OCI-LY3 (cell line): ENCODE results near the gene STC2.

Source experiments
- H2AFZ ChIP-seq: fragments of 200-600, 300-600 bp; shearing (Covaris generic); 2 replicates; pipeline ENCODE4 v1.6.0; 2014; ENCODE audit warnings: antibody characterized with exemption, low read depth, low read length
- H3K27ac ChIP-seq: fragments of 200-600, 300-600 bp; sonication (generic); 2 replicates; pipeline ENCODE4 v1.5.1; 2014; ENCODE audit warnings: mild to moderate bottlenecking, low read length, moderate library complexity, mixed read lengths
- H3K27me3 ChIP-seq: fragments of 200-600, 300-600 bp; sonication (generic); 2 replicates; pipeline ENCODE4 v1.6.1; 2014; ENCODE audit warnings: low read depth, low read length, mixed read lengths
- H3K36me3 ChIP-seq: fragments of 200-600, 300-600 bp; sonication (generic); replicated peaks from 2 replicates; pipeline ENCODE3; 2014; ENCODE audit warnings: low read depth, low read length, mixed read lengths
- H3K4me1 ChIP-seq: fragments of 300-600, 200-600 bp; sonication (generic); 2 replicates; pipeline ENCODE4 v1.6.1; 2014; ENCODE audit warnings: low read length, mixed read lengths
- H3K4me2 ChIP-seq: fragments of 200-600, 300-600 bp; sonication (generic); 2 replicates; pipeline ENCODE4 v1.6.1; 2014; ENCODE audit warnings: low read length, mixed read lengths
- H3K4me3 ChIP-seq: fragments of 300-600, 200-600 bp; sonication (generic); 2 replicates; pipeline ENCODE4 v1.5.1; 2014; ENCODE audit warnings: antibody characterized with exemption, mild to moderate bottlenecking, low read length, moderate library complexity
- H3K79me2 ChIP-seq: fragments of 300-600, 200-600 bp; shearing (Covaris generic); 2 replicates; pipeline ENCODE4 v1.6.1; 2014; ENCODE audit warnings: mild to moderate bottlenecking, low read length, mixed read lengths
- H3K9ac ChIP-seq: fragments of 300-600, 200-600 bp; shearing (Covaris generic); 2 replicates; pipeline ENCODE4 v1.6.0; 2014; ENCODE audit warnings: mild to moderate bottlenecking, low read length, moderate library complexity
- H3K9me3 ChIP-seq: fragments of 200-600, 300-600 bp; shearing (Covaris generic); 2 replicates; pipeline ENCODE4 v1.6.1; 2014; ENCODE audit warnings: low read length, mixed read lengths; ENCODE audit not compliant: insufficient read depth
- H4K20me1 ChIP-seq: fragments of 200-600, 300-600 bp; sonication (generic); 2 replicates; pipeline ENCODE4 v1.6.1; 2016; ENCODE audit warnings: low read length, mixed read lengths; ENCODE audit not compliant: insufficient read depth
- EZH2phosphoT487 ChIP-seq: fragments of 200-600 bp; shearing (Covaris generic); IDR thresholded peaks from 2 replicates; pipeline ENCODE4 v1.6.1; 2018; ENCODE audit warnings: antibody characterized with exemption, mixed run types, low read depth
- TF ChIP-seq, protein P1 (sequence below): fragments of 200-600, 300-600 bp; sonication (generic); IDR thresholded peaks from 2 replicates; pipeline ENCODE4 v1.5.1; 2014; ENCODE audit warnings: antibody characterized with exemption, low read length, low read depth

STC2 gene

DNA sequence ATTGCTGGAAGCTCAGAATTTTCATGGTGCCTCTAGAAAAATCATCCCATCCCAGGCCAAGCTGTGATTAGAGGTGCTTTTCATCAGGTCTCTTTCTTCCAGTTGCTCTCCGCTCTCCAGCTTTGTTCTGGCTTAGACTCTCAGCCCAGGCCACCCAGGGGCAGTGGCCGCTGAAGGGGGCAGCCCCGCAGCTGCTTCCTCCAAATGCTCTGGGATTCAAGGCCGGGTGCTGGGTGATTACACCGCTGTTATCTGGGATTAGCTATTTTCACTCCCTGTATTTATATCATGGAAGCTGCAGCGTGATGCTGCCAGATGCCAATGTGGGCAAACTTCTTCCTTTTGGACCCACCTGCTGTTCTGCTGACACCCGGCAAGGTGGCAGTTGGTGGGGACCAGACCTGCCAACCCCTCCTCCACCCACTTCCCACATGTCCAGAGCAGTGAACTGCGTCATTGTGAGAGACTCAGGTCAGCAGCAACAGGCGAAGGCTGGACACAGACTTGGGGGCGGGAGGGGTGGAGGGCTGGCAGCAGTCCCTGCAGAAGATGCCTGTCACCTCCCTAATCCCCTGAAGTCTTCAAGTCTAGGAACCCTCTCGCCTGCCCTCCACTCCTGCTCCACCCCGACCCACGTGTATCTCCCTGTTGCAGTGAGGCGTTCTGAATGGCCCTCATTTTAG lies 59.3 kb downstream of the STC2 start:
- Histone ChIP-seq H3K79me2 (no peaks in the 10 kb centered on the region), H3K4me1 (peaks cover 13% of the 10 kb centered on the region), H3K9me3 (no peaks in the 10 kb centered on the region), H3K4me2 (no peak overlapping the region), H3K36me3 (no peaks in the 10 kb centered on the region), H3K9ac (no peak overlapping the region), H3K27me3 (no peaks in the 10 kb centered on the region; the same call in 1 of the 2 replicates), H4K20me1 (no peaks in the 10 kb centered on the region), H3K27ac (no peak overlapping the region), H3K4me3 (no peak overlapping the region), H2AFZ (no peak overlapping the region)
- no peak for TF ChIP-seq EZH2phosphoT487
- TF ChIP-seq, protein P1, sequence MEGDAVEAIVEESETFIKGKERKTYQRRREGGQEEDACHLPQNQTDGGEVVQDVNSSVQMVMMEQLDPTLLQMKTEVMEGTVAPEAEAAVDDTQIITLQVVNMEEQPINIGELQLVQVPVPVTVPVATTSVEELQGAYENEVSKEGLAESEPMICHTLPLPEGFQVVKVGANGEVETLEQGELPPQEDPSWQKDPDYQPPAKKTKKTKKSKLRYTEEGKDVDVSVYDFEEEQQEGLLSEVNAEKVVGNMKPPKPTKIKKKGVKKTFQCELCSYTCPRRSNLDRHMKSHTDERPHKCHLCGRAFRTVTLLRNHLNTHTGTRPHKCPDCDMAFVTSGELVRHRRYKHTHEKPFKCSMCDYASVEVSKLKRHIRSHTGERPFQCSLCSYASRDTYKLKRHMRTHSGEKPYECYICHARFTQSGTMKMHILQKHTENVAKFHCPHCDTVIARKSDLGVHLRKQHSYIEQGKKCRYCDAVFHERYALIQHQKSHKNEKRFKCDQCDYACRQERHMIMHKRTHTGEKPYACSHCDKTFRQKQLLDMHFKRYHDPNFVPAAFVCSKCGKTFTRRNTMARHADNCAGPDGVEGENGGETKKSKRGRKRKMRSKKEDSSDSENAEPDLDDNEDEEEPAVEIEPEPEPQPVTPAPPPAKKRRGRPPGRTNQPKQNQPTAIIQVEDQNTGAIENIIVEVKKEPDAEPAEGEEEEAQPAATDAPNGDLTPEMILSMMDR = no peak

DNA sequence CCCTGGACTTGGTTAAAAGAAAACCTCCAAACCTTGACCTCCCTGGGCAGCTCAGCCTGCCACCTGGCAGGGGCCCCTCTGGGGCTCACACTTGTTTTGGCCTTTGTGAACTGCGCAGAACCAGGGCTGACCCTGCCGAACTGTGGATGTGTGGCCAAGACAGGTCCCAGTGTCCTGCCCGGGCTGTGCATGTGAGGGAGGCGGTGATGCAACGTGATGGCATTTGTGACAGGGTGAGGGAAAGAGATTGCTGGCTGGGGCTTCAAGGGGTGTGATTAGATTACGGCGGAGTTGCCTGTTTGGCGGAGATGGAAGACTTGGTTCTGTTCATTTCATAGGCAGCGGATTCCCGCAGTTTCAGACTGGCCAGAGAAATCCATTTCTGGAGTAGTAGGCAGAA lies 62.8 kb downstream of the STC2 start:
- Histone ChIP-seq H3K4me1 (no peaks in the 10 kb centered on the region), H3K27ac (no peak overlapping the region), H3K36me3 (no peaks in the 10 kb centered on the region), H4K20me1 (no peaks in the 10 kb centered on the region), H3K79me2 (no peaks in the 10 kb centered on the region), H3K9ac (no peak overlapping the region), H3K9me3 (no peaks in the 10 kb centered on the region), H3K4me3 (no peak overlapping the region), H2AFZ (no peak overlapping the region), H3K27me3 (peaks cover 3% of the 10 kb centered on the region), H3K4me2 (no peak overlapping the region)
- TF ChIP-seq, protein P1 = no peak
- TF ChIP-seq EZH2phosphoT487 = no peak
